ENCODE data around the gene FOS.
"Not testable (repeated sequence)": the region's sequence is repeated elsewhere in the genome, so short reads cannot be mapped to it uniquely, and the experiment has no call there.

Gene FOS

GRCh38 chr14:75278422-75279152 is at the start of gene FOS:
Gene FOS (plus strand): TSS chr14:75278828. CDS start chr14:75278983, 155 bp downstream.
- DNase-seq = peak; percentile 83

DNA sequence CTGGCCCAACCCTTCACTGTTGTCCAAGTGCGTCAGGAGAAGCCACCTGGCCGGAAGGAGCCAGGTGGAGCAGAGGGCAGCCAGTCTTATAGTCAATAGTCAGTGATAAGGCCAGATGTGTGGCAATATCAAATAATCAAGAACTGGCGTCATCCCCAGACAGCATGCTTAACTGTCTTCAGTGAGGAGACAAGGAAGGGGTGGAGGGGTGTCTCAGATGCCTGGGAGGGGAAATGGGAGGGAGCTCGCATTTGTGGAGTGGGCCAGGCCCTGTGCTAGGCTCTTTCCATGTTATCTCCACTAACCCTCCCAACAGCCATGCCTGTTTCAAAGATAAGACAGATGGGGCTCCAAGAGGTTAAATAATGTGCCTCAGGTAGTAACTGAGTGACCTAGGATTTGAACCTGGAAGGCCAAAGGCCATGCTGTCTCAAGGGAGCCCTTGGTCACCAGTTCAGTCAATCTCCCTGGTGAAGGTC is 48.9 kb upstream of the FOS start:
- DNase-seq = no peak

DNA sequence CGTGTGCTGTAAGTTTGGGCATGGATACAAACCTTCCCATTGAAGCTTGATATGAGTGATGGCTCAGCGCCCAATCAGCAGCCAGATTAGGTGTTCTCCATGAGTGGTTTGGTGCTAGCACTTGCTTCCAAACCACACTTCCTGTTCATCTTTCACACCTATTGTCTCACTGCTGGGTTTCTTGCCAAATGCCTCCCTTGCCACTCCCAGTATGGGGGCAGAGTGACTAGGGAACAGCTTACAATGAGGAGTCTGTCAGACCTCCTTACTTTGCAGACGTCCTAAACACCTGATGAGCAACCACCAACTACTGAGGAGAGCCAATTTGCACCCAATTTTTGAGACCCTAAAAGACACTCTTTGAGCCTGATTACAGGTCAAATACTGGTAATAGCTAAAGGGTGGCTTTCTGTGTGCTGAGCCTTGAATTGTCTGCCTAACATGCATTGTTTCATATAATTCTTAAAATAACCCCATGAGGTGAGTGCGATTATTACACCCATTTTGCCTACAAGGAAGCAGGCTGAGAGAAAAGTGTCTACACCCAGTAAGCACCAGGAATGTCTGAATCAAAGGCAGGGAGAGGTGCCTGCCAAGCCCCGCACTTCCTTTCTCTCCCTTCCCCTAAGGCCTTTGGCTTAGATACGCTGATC is 48.4 kb upstream of the FOS start:
- peak; percentile 60 for DNase-seq

DNA sequence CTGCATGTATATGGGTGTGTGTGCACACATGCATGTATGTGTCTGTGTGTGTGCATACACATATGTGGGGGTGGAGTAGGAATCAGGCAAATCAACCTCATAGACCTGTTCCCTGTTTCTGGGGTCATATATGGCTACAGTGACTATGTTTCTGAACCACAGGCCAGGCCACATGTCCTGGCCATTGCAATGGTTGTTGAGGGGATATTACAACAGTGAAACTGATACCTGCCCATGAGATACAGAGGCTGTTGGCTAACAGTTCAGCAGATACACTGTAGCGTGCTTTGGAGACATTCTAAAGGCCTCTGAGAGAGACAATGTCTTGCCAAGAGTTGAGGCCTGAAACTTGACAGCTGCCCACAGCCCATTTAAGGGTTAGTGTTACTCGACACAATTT is 47.3 kb upstream of the FOS start:
- no peak for DNase-seq

DNA sequence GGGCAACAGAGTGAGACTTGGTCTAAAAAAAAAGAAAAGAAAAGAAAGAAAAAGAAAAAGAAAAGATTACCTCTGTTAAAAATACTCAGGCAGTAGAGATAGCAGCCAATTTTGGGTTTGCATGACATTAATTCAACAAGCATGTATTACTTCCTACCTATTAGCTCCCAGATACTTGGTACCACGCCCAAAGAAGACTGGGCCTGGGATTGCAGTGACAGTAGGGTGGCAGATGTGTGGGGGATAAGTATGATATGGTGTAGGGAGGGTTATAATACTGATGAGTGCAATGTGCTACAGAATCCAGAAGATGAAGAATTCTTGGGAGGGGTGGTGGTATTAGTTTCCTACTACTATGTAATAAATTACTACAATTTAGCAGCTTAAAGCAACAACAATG is 46.4 kb upstream of the FOS start:
- DNase-seq = no peak

- peak; percentile 18 for DNase-seq
These were observed 46.0 kb upstream of the FOS start for GRCh38 chr14:75232597-75232996.

DNA sequence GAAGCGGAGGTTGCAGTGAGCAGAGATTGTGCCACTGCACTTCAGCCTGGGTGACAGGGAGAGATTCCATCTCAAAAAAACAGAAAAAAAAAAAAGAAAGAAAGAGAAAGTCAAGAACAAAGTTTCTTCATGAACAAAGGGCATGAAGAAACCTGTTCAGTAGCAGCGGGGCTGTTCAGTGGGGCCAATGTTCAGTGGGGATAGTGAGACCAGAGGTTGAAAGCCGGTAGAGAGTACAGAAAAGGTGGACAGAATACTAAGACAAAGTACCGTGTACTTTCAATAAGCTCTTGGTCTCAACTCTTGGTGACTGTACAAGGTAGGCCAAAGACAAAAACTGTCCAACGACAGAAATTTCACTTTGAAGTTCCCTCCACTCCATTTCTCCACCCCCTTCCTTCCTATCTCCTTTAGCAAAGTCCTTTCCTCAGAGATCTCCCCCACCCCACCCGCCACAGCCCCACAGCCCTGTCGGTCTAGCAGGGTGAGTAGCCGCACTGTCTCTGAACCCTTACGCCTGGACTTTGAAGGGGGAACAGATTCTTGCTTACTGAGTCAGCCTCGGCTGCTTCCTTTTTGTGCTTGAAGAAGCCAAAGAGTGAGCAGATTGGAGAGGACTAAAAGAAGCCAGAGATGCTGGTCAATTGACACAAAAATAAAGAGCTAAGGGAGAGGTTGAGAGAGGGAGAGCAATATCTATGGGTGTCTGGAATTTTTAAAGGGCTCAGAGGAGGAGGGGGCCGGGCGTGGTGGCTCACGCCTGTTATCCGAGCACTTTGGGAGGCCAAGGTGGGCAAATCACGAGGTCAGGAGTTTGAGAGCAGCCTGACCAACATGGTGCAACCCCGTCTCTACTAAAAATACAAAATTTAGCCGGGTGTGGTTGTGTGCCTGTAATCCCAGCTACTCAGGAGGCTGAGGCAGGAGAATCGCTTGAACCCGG is 44.2 kb upstream of the FOS start:
- no peak for DNase-seq

DNA sequence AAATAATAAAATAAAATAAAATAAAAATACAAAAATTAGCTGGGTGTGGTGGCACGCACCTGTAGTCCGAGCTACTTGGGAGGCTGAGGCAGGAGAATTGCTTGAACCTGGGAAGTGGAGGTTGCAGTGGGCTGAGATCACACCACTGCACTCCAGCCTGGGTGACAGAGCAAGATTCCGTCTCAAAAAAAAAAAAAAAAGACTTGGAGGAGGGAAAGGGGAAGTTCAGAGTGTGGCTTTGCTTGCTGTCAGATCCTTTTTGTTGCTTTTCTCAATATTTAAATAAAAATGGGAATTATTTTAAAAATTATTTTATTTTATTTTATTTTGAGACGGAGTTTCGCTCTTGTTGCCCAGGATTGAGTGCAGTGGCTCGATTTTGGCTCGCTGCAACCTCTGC is 43.4 kb upstream of the FOS start:
- not testable (repeated sequence) for DNase-seq

DNA sequence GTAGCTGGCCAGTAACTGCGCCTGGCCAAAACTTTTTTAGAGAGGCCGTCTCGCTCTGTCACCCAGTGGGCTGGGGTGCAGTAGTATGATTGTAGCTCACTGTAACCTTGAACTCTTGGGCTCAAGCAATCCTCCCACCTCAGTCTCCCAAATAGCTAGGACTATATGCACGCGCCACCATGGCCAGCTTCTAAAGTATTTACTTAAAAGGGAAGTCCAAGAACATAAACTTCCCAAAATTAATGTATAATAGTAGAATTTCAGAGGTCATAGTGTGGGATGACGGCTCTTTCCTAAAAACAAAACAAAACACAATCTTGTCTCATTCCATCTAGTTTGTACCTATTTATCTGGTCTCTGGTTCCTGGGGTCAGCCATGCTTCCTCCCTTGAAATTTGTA is 42.2 kb upstream of the FOS start:
- DNase-seq = no peak

- no peak for DNase-seq
These were observed 41.7 kb upstream of the FOS start for GRCh38 chr14:75236901-75237419.

GRCh38 chr14:75238756-75239455 is 39.7 kb upstream of the FOS start:
- no peak for DNase-seq

DNA sequence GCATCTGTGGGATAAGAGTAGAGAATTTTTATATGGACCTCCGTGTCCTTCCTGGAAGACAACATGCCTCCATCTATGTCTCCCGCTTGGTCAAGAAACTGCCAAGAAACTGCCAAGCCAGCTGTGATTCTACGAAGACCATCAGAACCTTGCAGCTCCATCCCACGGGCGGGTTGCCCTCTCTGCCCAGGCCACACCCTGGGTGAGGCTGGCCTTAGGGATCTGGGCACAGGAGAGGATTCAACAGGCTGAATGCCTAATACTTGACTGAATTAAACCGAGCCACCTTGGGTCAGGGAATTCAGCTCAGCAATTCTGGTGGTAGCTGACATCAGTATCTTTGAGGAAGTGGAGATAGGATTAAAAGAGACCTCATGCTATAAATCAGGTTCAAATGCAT is 37.8 kb upstream of the FOS start:
- DNase-seq = no peak

DNA sequence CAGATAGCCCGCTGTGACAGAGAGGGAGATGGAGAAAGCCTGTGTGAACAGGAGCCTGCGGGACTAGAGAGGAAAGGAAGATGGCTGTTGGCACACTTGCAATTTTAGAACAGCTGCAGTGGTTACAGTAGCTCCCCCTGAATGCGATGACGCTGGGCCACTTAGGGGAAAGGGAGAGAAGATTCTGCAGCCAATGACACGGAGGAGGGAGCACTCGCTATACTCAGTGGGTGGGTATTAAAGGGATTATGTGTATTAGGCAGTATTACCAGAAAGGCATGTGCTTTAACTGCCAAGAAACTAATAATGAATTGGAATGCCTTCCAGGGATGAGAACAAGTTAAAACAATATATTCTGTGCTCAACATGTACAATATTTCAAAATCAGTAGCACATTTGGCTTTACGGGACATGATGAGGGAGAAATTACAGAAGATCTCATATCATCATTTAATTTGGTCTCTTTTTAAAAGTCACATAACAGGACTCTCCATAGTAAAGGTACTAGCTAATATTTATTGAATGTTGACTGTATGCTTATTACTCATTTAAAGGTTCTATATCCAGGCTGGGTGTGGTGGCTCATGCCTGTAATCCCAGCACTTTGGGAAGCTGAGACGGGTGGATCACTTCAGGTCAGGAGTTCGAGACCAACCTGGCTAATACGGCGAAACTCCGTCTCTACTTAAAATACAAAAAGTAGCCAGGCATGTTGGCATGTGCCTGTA is 35.9 kb upstream of the FOS start:
- no peak for DNase-seq

DNA sequence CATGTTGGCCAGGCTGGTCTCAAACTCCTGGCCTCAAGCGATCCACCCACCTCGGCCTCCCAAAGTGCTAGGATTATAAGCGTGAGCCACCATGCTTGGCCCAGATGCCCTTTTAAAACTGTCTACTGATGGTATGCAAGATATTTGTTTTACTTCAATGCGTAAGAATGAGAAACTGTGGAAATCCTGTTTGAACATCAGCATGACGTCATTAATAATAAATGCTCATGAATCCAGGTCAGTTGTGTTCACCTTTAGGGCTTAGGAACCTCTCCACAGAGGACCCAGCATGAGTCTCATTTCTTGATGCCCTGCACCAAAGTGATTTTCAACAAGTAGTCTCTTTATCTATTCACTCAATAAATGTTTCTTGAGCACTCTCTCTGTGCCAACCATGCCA is 34.5 kb upstream of the FOS start:
- DNase-seq = no peak

GRCh38 chr14:75246546-75247285 is 31.9 kb upstream of the FOS start:
- no peak for DNase-seq

DNA sequence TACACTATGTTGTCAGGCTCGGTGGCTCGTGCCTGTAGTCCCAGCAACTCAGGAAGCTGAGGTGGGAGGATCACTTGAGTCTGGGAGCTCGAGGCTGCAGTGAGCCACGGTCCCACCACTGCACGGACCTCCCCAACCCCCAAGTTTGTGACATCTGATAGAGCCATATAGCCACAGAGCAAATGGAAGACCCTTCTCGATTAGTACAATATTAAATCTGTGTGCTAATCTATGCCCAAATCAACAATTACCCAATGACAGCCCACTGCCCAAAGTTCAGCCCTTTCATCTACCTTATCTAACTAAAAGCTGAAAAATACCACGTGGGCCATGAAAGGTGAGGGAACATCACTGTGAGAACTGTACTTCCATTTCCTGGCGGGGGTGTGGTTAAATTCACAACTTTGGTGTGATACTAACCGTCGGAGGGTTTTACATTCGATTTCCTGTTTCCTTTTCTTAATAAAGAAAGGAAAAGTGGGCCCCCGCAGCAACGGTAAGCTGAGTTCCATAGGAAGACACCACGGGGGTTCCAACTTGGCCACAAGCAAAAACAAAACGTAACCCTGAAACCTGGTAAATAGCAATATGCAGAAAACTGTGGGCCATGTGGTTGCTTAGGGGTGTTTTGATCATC is 31.2 kb upstream of the FOS start:
- DNase-seq = peak; percentile 37

DNA sequence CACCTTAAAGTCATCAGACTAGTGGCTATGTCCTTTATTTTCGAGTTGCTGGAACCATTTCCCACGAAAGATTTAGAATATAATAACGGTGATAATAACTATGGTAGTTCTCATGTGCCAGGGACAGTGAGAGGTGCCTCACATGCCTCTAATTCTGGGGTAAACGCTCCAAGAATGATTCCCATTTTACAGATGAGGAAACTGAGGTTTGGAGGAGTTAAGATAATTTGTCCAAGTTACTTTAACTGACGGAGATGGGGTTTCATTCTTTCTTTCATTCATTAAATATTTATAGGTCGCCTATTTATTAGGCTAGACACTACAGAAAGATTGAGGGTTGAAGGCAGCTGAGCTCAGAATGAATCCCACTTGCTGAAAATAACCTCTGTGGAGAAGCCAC is 30.7 kb upstream of the FOS start:
- no peak for DNase-seq

GRCh38 chr14:75249251-75249957 is 29.2 kb upstream of the FOS start:
- peak; percentile 81 for DNase-seq

DNA sequence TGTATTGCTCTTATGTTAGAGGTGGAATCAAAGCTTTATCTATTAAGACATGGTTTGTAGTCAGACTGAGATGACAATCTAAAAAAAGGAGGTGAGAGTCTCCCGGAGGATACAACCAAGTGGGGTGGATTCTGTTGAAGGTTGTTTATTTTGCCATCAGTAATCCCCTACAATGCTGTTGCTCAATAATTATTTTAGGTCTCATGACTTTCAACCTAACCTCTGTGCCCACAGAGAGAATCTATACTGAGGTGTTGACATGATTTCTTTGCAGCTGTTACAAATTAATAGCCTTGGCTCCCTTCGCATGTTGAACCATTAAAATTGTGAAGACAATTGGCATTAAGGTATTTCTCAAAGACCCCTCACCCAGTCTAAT is 28.7 kb upstream of the FOS start:
- DNase-seq = no peak

DNA sequence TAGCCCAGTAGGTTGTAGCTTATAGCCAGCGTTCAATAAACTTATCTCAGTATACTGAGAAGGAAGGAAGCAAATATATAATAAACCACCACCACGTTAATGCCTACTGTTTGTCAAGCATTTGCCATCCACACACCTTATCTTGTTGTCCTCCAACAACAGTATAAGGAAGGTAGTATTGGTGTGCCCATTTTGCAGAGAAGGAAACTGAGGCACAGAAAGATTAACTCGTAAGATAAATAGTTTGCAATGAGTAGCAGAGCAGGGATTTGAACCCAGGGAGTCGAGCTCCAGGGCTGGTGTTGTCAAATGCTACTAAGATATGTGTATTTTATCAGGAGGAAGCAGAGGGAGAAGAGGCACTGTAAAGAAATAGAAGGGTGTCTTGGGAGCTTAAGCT is 27.8 kb upstream of the FOS start:
- no peak for DNase-seq

Measured in NK-92 treated with Interleukin-12 subunit alpha and Interleukin-12 subunit beta, amount 100 ng/mL, for 24 hours (cell line).